ENCODE data around the gene DSCAML1. TPM values are rescaled to one million over a fixed set of nuclear protein-coding genes. Genes with fewer than 3 reads are reported as not detected.

The DSCAML1 gene
- total RNA-seq, 2 donors from 2014 or later, result 0.21 to 0.41 TPM

DNA sequence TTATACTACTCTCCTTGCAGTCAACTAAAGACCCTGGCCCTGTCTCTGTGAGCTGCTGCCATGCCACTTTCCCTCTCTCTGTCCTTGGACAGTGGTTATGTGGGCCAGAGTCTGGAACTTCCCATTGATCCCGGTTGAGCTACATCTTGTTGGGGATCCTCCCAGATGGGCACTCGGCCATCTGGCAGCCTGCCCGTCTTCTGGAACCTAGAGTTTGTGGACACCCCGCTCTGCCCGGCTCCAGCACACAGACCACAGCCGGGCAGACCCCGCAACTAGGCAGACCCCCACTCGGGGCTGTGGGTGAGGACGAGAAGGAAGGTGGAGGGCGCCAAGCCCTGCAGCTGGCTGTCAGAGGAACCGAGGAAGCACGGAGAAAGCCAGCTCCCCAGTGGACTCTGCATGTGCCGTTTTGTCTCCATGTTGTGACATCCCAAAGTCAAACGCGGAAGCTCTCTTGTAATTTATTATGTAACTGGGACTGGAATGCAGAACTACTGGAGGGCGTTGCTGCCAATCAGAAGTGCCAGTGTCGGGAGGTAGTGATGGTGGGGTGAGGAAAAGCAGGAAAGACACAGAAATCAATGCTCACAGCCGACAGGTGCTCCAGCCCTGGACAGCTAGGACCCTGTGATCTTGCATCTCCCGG, 261.7 kb downstream of the DSCAML1 start:
- no peaks in the 10 kb centered on the region for H3K4me1 ChIP-seq (ENCODE audit: control insufficient read depth in 1 of 2, low read depth in 2 of 2)
- H3K27me3 ChIP-seq (replicated peaks; ENCODE audit: insufficient read depth), result no peaks in the 10 kb centered on the region
- no peaks in the 10 kb centered on the region for H3K36me3 ChIP-seq
- no peaks in the 10 kb centered on the region for H3K9me3 ChIP-seq
- H3K4me3 ChIP-seq, result no peak overlapping the region
- no peak for DNase-seq (ENCODE audit: low spot score)
- no peak for ATAC-seq (ENCODE audit: insufficient number of reproducible peaks, low FRiP score, low read depth)
- no peak overlapping the region for H3K27ac ChIP-seq
- TF ChIP-seq, protein P1, sequence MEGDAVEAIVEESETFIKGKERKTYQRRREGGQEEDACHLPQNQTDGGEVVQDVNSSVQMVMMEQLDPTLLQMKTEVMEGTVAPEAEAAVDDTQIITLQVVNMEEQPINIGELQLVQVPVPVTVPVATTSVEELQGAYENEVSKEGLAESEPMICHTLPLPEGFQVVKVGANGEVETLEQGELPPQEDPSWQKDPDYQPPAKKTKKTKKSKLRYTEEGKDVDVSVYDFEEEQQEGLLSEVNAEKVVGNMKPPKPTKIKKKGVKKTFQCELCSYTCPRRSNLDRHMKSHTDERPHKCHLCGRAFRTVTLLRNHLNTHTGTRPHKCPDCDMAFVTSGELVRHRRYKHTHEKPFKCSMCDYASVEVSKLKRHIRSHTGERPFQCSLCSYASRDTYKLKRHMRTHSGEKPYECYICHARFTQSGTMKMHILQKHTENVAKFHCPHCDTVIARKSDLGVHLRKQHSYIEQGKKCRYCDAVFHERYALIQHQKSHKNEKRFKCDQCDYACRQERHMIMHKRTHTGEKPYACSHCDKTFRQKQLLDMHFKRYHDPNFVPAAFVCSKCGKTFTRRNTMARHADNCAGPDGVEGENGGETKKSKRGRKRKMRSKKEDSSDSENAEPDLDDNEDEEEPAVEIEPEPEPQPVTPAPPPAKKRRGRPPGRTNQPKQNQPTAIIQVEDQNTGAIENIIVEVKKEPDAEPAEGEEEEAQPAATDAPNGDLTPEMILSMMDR (IDR thresholded peaks at IDR 0.05), result no peak

DNA sequence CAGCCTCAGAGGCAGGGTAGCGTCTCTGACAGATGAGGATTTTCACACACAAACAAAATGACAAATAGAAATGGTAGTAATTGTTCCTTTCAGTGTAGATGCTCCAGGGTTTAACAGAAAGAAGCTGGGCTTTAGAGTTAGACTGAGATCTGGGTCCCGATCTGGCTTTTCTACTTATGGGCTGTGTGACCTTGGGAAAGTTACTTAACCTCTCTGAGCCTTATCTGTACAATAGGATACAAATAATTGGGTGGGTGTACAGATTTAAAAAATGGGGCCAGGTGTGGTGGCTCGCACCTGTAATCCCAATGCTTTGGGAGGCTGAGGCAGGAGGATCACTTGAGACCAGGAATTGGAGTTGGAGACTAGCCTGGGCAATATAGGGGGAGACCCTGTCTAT, 264.4 kb downstream of the DSCAML1 start:
- no peaks in the 10 kb centered on the region for H3K27me3 ChIP-seq (replicated peaks; ENCODE audit: insufficient read depth)
- H3K4me1 ChIP-seq (ENCODE audit: control insufficient read depth in 1 of 2, low read depth in 2 of 2), result no peaks in the 10 kb centered on the region
- H3K27ac ChIP-seq, result no peak overlapping the region
- ATAC-seq (ENCODE audit: insufficient number of reproducible peaks, low FRiP score, low read depth), result no peak
- H3K9me3 ChIP-seq, result no peaks in the 10 kb centered on the region
- H3K4me3 ChIP-seq, result no peak overlapping the region
- DNase-seq (ENCODE audit: low spot score), result no peak
- no peaks in the 10 kb centered on the region for H3K36me3 ChIP-seq
- TF ChIP-seq, protein P1 (IDR thresholded peaks at IDR 0.05), result no peak

DNA sequence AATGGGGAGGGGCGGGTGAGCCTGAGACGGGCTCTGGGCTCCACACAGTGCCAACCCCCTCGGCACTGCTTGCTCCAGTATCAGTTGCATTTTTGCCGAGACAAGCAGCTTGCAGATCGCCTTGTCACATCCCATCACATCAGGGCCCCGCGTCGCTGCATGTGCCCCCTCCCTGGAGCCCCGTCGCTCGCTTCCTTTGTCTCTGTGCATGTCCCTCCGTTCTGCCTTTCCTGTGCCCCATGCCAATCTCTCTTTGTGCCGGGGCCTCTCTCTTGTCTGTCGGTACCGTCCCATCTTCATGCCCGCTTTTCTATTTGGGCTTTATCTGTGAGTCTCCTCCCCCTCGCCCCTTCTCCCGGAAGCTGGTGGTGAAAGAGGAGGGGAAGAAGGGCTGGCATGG, 267.2 kb downstream of the DSCAML1 start:
- no peak overlapping the region for H3K4me3 ChIP-seq
- H3K36me3 ChIP-seq, result no peaks in the 10 kb centered on the region
- H3K4me1 ChIP-seq (ENCODE audit: control insufficient read depth in 1 of 2, low read depth in 2 of 2), result no peaks in the 10 kb centered on the region
- no peak overlapping the region for H3K27ac ChIP-seq
- no peaks in the 10 kb centered on the region for H3K9me3 ChIP-seq
- ATAC-seq (ENCODE audit: insufficient number of reproducible peaks, low FRiP score, low read depth), result no peak
- TF ChIP-seq, protein P1 (IDR thresholded peaks at IDR 0.05), result no peak
- DNase-seq (ENCODE audit: low spot score), result no peak
- H3K27me3 ChIP-seq (replicated peaks; ENCODE audit: insufficient read depth), result peaks cover 3% of the 10 kb centered on the region

DNA sequence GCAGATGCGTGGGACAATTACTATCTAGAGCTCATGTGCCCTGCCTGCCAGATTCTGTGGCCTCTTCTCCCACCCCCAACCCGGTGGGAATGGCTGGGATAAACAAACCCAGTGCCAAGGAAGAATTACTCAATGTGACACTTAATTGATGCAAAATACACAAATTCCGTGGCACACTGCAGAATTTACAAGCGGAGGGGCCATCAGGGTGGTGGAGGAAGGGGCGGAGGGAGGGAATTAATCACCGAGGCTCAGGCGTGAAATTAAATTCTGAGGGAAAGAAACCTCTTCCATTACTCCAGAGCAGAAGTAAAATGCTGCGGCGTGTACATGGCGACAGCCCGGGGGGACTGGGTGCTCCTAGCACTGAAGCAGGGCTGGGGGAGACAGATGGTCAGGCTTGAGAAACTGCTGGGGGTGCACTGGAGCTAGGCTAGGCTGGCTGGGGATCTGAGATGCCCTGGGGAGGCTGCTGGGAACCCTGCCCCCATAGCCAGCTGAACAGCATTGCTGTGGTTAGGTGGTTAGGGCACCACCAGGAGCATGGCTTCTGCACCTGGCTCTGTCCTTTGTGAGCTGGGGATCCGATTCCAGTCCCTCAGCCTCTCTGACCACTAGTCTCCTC, 268.8 kb downstream of the DSCAML1 start:
- Histone ChIP-seq H3K27me3 (replicated peaks; ENCODE audit: insufficient read depth) (peaks cover 3% of the 10 kb centered on the region), H3K4me3 (no peak overlapping the region), H3K4me1 (ENCODE audit: control insufficient read depth in 1 of 2, low read depth in 2 of 2) (no peaks in the 10 kb centered on the region), H3K9me3 (no peaks in the 10 kb centered on the region), H3K36me3 (no peaks in the 10 kb centered on the region), H3K27ac (no peak overlapping the region)
- DNase-seq (ENCODE audit: low spot score), result no peak
- TF ChIP-seq, protein P1 (IDR thresholded peaks at IDR 0.05), result no peak
- no peak for ATAC-seq (ENCODE audit: insufficient number of reproducible peaks, low FRiP score, low read depth)

DNA sequence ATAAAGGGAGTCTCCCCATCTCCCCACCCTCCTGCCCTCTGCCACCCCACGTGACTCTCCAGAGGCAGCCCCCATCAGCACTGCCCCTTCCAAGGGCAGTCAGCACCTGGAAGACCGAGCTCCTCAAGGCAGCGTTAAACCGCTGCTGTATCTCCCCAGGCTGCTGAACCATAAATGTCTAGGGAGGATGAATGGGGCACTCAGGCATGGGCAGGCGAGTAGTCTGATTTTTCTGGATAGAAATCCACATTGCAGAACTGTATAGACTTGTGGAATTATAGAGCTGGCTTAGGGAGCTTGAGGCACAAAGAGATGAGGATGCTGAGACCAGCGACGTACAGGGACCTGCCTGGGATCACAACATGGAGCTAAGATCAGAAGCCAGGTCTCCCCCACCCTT, 269.7 kb downstream of the DSCAML1 start:
- no peak for DNase-seq (ENCODE audit: low spot score)
- no peak overlapping the region for H3K27ac ChIP-seq
- no peak overlapping the region for H3K4me3 ChIP-seq
- TF ChIP-seq, protein P1 (IDR thresholded peaks at IDR 0.05), result no peak
- H3K4me1 ChIP-seq (ENCODE audit: control insufficient read depth in 1 of 2, low read depth in 2 of 2), result no peaks in the 10 kb centered on the region
- no peak for ATAC-seq (ENCODE audit: insufficient number of reproducible peaks, low FRiP score, low read depth)
- H3K27me3 ChIP-seq (replicated peaks; ENCODE audit: insufficient read depth), result peaks cover 3% of the 10 kb centered on the region
- H3K36me3 ChIP-seq, result no peaks in the 10 kb centered on the region
- no peaks in the 10 kb centered on the region for H3K9me3 ChIP-seq

All from thoracic aorta (tissue), 2 donors.